ENCODE results near the gene PHLDB2. TPM values are rescaled to one million over a fixed set of nuclear protein-coding genes. Genes with fewer than 3 reads are reported as not detected.

PHLDB2 gene
- total RNA-seq, 1 donor from 2014 or later, result 0.80 TPM

GRCh38 chr3:111923095-111923771 lies 64.2 kb downstream of the PHLDB2 start:
- H3K36me3 Mint-ChIP-seq (ENCODE audit: low read depth), result no peaks in the 10 kb centered on the region
- no peak overlapping the region for H3K4me3 Mint-ChIP-seq (ENCODE audit: low read depth)
- no peak for DNase-seq (ENCODE audit: low spot score)
- no peaks in the 10 kb centered on the region for H3K9me3 Mint-ChIP-seq
- intact Hi-C loops (cut with micrococcal nuclease), result no loop called here
- peaks cover 7% of the 10 kb centered on the region for H3K27me3 Mint-ChIP-seq (ENCODE audit: low read depth)
- peaks cover 4% of the 10 kb centered on the region for H3K4me1 Mint-ChIP-seq (ENCODE audit: low read depth)
- H3K27ac Mint-ChIP-seq, result no peak overlapping the region

- H3K4me3 Mint-ChIP-seq (ENCODE audit: low read depth), result no peak overlapping the region
These were observed 64.7 kb downstream of the PHLDB2 start for GRCh38 chr3:111923806-111924205.

GRCh38 chr3:111924283-111924682 lies 65.2 kb downstream of the PHLDB2 start:
- peaks cover 4% of the 10 kb centered on the region for H3K4me1 Mint-ChIP-seq (ENCODE audit: low read depth)
- no peaks in the 10 kb centered on the region for H3K36me3 Mint-ChIP-seq (ENCODE audit: low read depth)
- H3K27me3 Mint-ChIP-seq (ENCODE audit: low read depth), result peaks cover 3% of the 10 kb centered on the region
- H3K9me3 Mint-ChIP-seq, result no peaks in the 10 kb centered on the region
- no peak for DNase-seq (ENCODE audit: low spot score)
- no peak overlapping the region for H3K4me3 Mint-ChIP-seq (ENCODE audit: low read depth)
- intact Hi-C loops (cut with micrococcal nuclease), result no loop called here
- no peak overlapping the region for H3K27ac Mint-ChIP-seq

More at GRCh38 chr3:111923806-111924205, 64.7 kb downstream of the PHLDB2 start:
- no peak for DNase-seq (ENCODE audit: low spot score)
- Mint-ChIP-seq H3K27me3 (ENCODE audit: low read depth) (peaks cover 3% of the 10 kb centered on the region), H3K9me3 (no peaks in the 10 kb centered on the region), H3K27ac (no peak overlapping the region), H3K4me1 (ENCODE audit: low read depth) (peaks cover 4% of the 10 kb centered on the region), H3K36me3 (ENCODE audit: low read depth) (no peaks in the 10 kb centered on the region)
- intact Hi-C loops (cut with micrococcal nuclease), result no loop called here

- Mint-ChIP-seq H3K4me3 (ENCODE audit: low read depth) (no peak overlapping the region), H3K27me3 (ENCODE audit: low read depth) (peaks cover 9% of the 10 kb centered on the region), H3K4me1 (ENCODE audit: low read depth) (peaks cover 4% of the 10 kb centered on the region), H3K36me3 (ENCODE audit: low read depth) (no peaks in the 10 kb centered on the region), H3K9me3 (no peaks in the 10 kb centered on the region), H3K27ac (no peak overlapping the region)
- intact Hi-C loops (cut with micrococcal nuclease), result no loop called here
- no peak for DNase-seq (ENCODE audit: low spot score)
These were observed 67.2 kb downstream of the PHLDB2 start for GRCh38 chr3:111926266-111926676.

GRCh38 chr3:111928613-111929012 lies 69.5 kb downstream of the PHLDB2 start:
- Mint-ChIP-seq H3K4me1 (ENCODE audit: low read depth) (peaks cover 2% of the 10 kb centered on the region), H3K27me3 (ENCODE audit: low read depth) (peaks cover 17% of the 10 kb centered on the region), H3K4me3 (ENCODE audit: low read depth) (no peak overlapping the region), H3K9me3 (no peaks in the 10 kb centered on the region), H3K27ac (no peak overlapping the region), H3K36me3 (ENCODE audit: low read depth) (no peaks in the 10 kb centered on the region)
- intact Hi-C loops (cut with micrococcal nuclease), result no loop called here
- DNase-seq (ENCODE audit: low spot score), result no peak

- no peak for DNase-seq (ENCODE audit: low spot score)
- no peaks in the 10 kb centered on the region for H3K9me3 Mint-ChIP-seq
- H3K4me3 Mint-ChIP-seq (ENCODE audit: low read depth), result no peak overlapping the region
- H3K27me3 Mint-ChIP-seq (ENCODE audit: low read depth), result peaks cover 22% of the 10 kb centered on the region
- H3K4me1 Mint-ChIP-seq (ENCODE audit: low read depth), result no peaks in the 10 kb centered on the region
- H3K36me3 Mint-ChIP-seq (ENCODE audit: low read depth), result no peaks in the 10 kb centered on the region
- H3K27ac Mint-ChIP-seq, result no peak overlapping the region
- intact Hi-C loops (cut with micrococcal nuclease), result no loop called here
These were observed 70.4 kb downstream of the PHLDB2 start for GRCh38 chr3:111929484-111929883.

GRCh38 chr3:111932946-111933345 lies 73.9 kb downstream of the PHLDB2 start:
- Mint-ChIP-seq H3K36me3 (ENCODE audit: low read depth) (no peaks in the 10 kb centered on the region), H3K4me1 (ENCODE audit: low read depth) (no peaks in the 10 kb centered on the region), H3K27me3 (ENCODE audit: low read depth) (peaks cover 30% of the 10 kb centered on the region), H3K27ac (no peak overlapping the region), H3K4me3 (ENCODE audit: low read depth) (no peak overlapping the region), H3K9me3 (no peaks in the 10 kb centered on the region)
- no peak for DNase-seq (ENCODE audit: low spot score)
- intact Hi-C loops (cut with micrococcal nuclease), result no loop called here

- intact Hi-C loops (cut with micrococcal nuclease), result no loop called here
- Mint-ChIP-seq H3K4me1 (ENCODE audit: low read depth) (no peaks in the 10 kb centered on the region), H3K27me3 (ENCODE audit: low read depth) (peaks cover 28% of the 10 kb centered on the region), H3K4me3 (ENCODE audit: low read depth) (no peak overlapping the region), H3K9me3 (no peaks in the 10 kb centered on the region), H3K36me3 (ENCODE audit: low read depth) (no peaks in the 10 kb centered on the region), H3K27ac (no peak overlapping the region)
- no peak for DNase-seq (ENCODE audit: low spot score)
These were observed 77.3 kb downstream of the PHLDB2 start for GRCh38 chr3:111936191-111936841.

GRCh38 chr3:111936967-111937366 lies 77.9 kb downstream of the PHLDB2 start:
- intact Hi-C loops (cut with micrococcal nuclease), result no loop called here
- Mint-ChIP-seq H3K4me3 (ENCODE audit: low read depth) (no peak overlapping the region), H3K27ac (no peak overlapping the region), H3K27me3 (ENCODE audit: low read depth) (peaks cover 25% of the 10 kb centered on the region), H3K9me3 (no peaks in the 10 kb centered on the region), H3K4me1 (ENCODE audit: low read depth) (no peaks in the 10 kb centered on the region), H3K36me3 (ENCODE audit: low read depth) (no peaks in the 10 kb centered on the region)
- DNase-seq (ENCODE audit: low spot score), result no peak

DNA sequence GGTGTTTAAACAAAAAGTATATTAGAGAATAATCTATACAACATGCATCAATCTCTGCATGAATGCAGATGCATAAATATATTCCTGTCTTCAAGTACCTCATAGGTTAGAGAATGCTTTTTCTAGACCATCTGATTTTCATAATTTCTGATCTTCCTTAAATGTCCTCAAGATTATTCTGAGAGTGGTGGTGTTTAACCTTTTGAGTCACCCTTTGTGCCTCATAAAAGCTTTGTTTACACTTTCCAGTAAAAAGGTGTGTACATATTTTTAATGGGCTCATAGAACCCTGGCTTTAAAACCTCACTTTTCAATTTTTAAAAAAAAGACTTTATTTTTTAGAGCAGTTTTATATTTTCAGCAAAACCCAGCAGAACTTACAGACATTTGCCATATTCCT lies 78.8 kb downstream of the PHLDB2 start:
- no peaks in the 10 kb centered on the region for H3K36me3 Mint-ChIP-seq (ENCODE audit: low read depth)
- DNase-seq (ENCODE audit: low spot score), result no peak
- no peaks in the 10 kb centered on the region for H3K9me3 Mint-ChIP-seq
- no peak overlapping the region for H3K27ac Mint-ChIP-seq
- H3K27me3 Mint-ChIP-seq (ENCODE audit: low read depth), result peaks cover 24% of the 10 kb centered on the region
- H3K4me3 Mint-ChIP-seq (ENCODE audit: low read depth), result no peak overlapping the region
- intact Hi-C loops (cut with micrococcal nuclease), result no loop called here
- no peaks in the 10 kb centered on the region for H3K4me1 Mint-ChIP-seq (ENCODE audit: low read depth)

DNA sequence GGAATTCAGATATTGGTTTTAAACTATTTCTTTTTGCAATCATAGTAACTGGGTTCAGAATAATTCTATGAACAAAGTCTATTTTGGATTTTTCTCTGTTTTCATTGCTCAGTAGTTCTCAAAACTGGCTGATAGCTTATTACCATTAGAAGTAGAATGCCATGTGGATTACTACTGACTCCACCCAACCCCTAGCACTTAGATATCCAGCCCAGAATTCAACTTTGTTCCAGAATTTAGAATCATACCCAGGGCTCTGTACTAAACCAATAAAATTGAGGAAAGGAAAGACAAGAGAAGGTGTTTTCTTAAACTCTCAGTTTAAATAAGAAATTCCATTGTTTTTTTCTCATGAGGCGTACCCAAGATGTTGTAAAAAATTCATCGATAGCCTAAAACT lies 80.8 kb downstream of the PHLDB2 start:
- peaks cover 13% of the 10 kb centered on the region for H3K27me3 Mint-ChIP-seq (ENCODE audit: low read depth)

DNA sequence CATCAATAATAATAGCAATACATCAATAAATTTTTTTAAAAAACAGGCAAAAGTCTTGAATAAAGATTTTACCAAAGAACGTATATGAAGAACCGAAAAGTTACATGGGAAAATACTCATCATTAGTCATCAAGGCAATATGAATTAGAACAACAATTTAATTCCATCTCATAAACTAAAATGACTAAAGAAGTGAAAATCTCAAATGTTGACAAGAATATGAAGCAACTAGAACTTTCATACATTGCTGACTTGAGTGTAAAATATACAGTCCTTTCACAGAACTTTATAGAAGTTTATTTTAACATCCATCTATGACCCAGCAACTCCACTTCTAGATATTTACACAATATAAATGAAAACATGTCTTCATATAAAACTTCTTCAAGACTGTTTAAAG lies 84.5 kb downstream of the PHLDB2 start:
- Mint-ChIP-seq H3K4me3 (ENCODE audit: low read depth) (no peak overlapping the region), H3K27me3 (ENCODE audit: low read depth) (peaks cover 23% of the 10 kb centered on the region), H3K27ac (no peak overlapping the region), H3K4me1 (ENCODE audit: low read depth) (no peaks in the 10 kb centered on the region), H3K9me3 (no peaks in the 10 kb centered on the region), H3K36me3 (ENCODE audit: low read depth) (no peaks in the 10 kb centered on the region)
- intact Hi-C loops (cut with micrococcal nuclease), result no loop called here
- DNase-seq (ENCODE audit: low spot score), result no peak

More for the DNA sequence above, 80.8 kb downstream of the PHLDB2 start:
- no peak overlapping the region for H3K4me3 Mint-ChIP-seq (ENCODE audit: low read depth)
- intact Hi-C loops (cut with micrococcal nuclease), result no loop called here
- no peak overlapping the region for H3K27ac Mint-ChIP-seq
- DNase-seq (ENCODE audit: low spot score), result no peak
- no peaks in the 10 kb centered on the region for H3K36me3 Mint-ChIP-seq (ENCODE audit: low read depth)
- H3K9me3 Mint-ChIP-seq, result no peaks in the 10 kb centered on the region
- H3K4me1 Mint-ChIP-seq (ENCODE audit: low read depth), result no peaks in the 10 kb centered on the region

- H3K27ac Mint-ChIP-seq, result no peak overlapping the region
- peaks cover 24% of the 10 kb centered on the region for H3K27me3 Mint-ChIP-seq (ENCODE audit: low read depth)
- H3K4me3 Mint-ChIP-seq (ENCODE audit: low read depth), result no peak overlapping the region
- no peaks in the 10 kb centered on the region for H3K36me3 Mint-ChIP-seq (ENCODE audit: low read depth)
- DNase-seq (ENCODE audit: low spot score), result no peak
- no peaks in the 10 kb centered on the region for H3K4me1 Mint-ChIP-seq (ENCODE audit: low read depth)
- H3K9me3 Mint-ChIP-seq, result no peaks in the 10 kb centered on the region
- intact Hi-C loops (cut with micrococcal nuclease), result no loop called here
These were observed 85.3 kb downstream of the PHLDB2 start for GRCh38 chr3:111944372-111944771.
